Suppressor macrophage treated with lipopolysaccharide for 4 hours (primary cell): ENCODE data around the gene RTN4RL1.
"Not testable (repeated sequence)": the region's sequence is repeated elsewhere in the genome, so short reads cannot be mapped to it uniquely, and the experiment has no call there.

Experiments
- DNase-seq: peaks from one replicate; pipeline ENCODE4 v3.0.0-alpha.2; 2020

Gene RTN4RL1

DNA sequence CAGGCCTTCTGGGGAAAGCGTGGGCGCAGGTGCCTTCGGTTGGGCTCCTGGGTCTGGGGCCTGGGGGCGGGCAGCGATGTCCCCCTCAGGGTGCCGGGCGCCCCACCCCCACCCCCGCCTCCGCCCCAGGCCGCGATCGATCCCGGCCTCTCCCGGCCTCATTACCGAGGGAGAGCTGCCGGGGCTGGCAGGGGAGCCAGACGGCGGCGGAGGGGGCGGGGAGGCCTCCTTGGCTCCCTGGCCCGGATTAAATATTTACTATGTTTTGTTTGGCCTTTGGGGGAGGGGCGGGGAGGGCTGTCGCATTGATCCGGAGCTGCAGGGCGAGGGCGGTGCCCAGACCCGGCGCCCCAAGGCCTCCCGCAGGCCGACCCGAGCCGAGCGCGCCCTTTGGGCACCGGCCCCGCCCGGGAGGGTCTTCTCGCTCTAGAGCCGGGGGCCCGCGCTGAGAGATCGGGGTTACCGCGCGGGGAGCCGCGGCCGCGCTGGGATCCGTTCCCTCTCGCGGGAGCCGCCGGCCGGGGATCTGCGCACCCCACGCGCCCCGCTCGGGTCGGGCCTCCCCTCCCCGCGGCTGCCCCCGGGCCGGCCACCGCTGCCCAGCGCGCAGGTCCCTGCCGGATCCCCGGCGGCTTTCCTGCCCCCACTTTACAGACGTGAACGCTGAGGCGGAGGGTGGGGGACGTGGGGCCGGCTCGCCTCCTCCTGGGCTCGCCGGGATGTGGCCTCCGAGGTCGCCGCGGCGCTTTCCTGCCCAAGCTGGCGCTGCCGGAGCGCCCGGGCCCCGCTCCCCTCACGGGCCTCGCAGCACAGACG lies 27.0 kb downstream of the RTN4RL1 start:
- DNase-seq = no peak

DNA sequence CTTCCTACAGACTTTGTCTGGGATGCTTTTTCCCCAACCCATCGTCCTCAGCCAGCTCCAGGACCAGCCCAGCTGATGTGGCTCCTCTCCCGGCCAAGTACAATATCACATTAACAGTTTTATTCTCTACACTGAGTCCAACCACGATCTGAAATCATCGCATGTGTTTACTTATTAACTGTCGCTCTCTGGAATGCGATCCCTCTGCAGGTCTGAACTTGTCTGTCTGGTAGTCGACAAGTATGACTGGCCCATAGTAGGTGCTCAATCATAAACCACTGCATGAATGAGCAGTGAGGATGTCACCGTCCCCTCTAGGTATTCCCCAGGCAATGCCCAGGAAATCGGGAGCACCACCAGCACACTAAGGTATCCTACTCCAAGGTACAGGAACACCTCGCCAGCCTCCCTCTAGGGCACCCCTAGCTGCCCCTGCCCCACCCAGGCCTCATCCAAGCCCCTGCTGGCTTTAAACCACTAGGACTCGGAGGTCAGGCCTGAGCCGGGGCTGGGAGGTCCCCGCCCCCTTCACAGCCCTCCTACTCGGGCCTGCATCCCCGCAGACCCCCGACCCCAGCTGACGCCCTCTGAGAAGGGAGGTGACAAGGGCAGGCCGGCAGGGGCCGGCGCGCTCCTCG lies 27.7 kb downstream of the RTN4RL1 start:
- DNase-seq = no peak

DNA sequence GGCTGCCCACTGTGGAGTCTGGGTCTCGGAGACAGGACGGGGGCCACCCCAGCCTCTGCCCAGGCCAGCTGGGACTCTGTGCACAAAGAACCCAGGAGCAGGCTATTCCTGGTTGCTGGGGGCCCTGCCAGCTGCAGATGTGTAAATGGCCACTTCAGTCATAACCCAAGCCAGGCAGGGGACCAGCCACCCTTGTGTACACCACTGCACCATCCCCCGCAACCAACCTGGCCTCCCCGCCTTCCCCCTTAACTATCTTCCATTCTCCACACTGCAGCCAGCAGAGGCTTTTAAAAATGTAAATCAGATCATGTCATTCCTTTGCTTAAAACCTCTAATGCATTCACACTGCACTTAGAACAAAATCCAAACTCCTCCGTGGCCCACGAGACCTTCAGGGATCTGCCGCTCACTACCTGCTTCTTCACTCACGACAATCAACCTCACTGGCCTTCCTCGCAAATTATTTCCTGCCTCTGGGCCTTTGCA lies 28.3 kb downstream of the RTN4RL1 start:
- DNase-seq = no peak

DNA sequence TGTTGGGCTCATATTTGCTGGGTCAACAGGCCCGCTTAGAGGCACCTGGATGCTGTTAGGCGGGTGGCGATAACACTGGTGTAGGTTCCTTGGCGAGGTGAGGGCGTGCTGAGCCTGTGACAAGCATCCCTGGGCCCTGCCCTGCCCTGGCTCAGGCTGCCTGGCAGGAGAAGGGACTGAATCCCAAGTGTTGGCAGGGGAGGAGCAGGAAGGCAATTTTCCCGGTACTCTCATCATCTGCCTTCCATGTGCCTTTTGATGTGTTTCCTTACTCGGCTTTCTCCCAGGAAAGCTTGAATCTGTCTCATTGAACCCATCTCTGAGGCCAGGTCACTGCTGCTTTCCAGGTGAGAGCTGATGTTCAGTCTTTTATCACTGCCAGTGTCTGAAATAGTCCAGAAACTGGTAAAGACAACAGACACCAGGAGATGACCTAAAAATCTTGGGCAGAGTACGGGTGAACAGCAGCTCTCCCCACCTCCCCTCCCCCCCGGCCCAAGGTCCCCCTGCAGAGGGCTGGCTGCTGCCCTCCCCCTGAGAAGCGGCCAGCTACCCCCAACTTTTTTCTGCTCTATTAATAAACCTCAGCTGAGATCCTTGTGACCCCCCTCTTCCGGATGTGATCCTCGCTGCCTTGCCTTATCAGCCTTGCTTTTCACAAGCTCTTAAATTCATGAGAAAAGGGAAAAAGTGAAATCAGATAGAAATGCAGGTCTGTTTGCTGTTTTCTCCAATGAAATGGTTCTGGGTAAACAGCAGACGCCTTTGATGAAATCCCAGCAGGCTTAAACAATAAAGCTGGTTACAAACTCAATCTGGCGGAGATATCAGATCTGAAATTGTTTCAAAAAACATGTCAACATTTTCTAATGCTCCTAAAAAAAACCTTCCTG lies 29.0 kb downstream of the RTN4RL1 start:
- no peak for DNase-seq

DNA sequence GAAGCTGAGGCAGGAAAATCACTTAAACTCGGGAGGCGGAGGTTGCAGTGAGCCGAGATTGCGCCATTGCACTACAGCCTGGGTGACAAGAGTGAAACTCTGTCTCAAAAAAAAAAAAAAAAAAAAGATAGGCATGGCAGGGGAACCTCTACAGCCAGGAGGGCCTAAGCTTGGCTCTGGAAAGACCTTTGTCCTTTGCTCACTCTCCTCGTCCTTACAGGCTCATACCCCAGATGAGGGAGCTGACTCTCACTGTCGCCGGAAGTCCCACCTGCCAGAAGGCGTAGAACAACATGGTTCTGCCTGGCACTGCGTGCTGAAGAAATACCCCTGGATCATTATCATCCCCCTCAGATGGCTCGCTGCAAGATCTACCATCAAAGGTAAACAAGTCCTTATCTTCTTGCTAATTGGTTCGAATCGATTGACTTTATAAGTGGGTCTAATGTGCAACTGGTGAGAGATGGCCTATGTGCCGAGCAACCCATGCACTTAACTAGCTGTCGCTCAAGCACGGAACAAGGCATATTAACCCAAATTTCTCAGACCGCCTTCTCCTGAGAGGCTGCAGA lies 29.7 kb downstream of the RTN4RL1 start:
- DNase-seq = no peak

DNA sequence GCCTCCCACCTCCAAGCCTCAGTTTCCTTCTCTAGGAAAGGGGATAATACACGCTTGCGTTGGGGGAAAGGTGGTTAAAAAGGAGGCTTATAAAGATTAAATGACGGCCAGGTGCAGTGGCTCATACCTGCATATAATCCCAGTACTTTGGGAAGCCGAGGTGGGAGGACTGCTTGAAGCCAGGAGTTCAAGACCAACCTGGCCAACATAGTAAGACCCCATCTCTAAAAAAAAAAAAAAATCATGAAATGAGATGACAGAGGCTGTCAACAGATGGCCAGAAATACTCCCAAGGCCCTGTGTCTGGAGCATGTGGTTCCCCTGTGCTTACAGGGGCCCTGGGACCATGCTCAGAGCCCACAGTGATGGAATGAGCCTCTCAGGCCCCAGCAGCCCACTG lies 30.4 kb downstream of the RTN4RL1 start:
- DNase-seq = no peak

DNA sequence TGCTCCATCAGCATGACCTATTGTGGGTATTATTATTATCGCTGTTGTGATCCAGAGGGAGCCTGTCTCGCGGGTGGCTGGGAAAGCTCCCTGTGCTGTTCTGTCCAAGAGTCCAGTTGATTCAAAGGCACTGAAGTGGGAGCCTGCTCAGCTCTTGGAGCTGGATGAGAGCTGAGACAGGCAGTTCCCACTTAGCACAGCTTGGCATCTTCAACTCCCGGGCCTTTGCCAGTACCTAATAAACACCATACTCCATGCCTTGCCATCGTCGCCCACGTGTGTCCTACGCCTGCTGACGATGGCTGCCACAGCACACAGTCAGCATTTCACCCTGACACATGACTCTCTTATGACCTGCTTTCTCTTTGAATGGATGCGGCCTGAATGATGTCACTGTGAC lies 32.6 kb downstream of the RTN4RL1 start:
- DNase-seq = no peak

DNA sequence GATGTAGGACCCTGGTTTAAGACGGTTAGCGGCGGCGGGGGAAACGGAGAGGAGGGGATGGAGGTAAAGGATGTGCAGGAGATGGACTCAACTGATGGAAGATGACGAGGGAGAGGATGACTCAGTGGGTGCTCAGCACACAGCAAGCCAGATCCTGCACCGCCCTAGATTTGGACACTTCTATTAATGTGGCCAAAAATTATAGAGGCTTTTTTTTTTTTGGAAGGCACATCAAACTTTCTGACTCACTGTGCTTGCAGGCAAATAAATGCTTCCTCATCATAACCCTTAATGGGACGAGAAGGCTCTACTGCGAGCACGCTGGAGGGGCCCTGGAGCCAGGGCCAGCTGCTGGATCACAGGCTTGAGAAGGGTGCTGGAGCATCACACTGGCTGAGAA lies 36.0 kb downstream of the RTN4RL1 start:
- DNase-seq = no peak

DNA sequence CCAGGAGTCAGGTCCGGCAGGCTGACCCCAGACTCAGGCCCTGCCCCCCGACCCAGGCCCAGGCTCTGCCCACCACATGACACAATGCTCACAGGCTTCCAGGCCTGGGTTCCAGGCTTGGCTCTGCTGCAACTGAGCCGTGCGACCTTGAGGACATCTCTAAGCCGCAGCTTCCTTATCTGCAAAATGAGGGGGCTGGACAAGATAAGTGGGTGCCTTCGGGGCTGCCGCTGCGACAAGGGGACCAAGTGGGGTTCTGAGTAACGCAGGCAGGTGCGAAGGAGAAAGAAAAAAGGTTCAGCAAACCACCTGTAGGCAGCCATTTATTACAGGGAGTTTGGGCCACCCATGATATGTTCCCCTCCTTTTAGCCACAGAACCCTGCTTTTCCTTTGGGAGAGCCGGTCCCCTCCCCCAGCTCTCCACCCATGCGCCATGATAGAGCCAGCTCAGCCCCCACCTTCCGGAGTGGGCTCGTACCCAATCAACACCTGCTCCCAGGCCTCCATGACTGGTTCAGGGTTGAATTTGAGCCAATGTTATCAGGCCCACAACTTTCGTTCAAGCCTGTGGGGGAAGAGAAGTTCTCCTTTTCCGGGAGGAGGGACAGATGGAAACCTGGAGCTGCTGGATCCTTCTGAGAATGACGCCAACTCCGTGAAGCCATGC lies 38.2 kb downstream of the RTN4RL1 start:
- DNase-seq = no peak

DNA sequence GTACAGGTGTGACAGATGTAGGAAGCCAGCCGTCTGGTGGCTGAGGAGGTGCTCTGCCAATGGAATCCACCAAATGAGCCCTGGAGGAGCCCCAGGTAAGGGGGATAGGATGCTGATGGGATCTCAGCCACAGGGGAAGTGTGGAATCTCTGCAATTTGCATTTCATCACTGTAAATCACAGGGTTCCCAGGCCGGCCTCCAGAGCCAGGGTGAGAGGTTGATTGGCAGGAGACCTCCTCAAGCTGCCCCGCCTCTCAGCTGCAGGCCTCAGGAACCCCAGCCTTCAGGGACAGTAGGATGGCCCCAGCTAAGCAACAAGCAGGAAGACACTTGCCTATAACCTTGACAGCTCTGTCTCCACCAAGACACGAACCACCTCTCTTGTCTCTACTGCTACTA lies 39.4 kb downstream of the RTN4RL1 start:
- DNase-seq = no peak

DNA sequence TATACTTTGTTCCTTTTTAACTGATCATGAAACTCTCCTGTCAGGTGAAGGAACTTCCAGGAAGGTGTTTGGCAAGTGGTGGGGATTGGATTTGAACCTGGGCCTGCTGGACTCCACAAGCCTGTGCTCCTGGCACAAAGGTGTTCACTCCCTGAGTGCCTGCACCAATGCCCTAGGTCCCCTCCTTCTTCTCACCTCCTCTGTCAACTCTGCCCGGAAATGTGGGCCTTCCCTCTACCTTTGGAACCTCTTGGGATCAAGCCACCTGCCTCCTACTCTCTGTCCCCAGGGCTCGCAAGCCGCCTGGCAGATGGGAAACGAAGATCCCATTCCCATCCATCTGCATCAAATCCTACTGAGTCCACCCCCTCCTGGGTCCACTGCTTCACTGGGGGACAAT lies 40.0 kb downstream of the RTN4RL1 start:
- no peak for DNase-seq

DNA sequence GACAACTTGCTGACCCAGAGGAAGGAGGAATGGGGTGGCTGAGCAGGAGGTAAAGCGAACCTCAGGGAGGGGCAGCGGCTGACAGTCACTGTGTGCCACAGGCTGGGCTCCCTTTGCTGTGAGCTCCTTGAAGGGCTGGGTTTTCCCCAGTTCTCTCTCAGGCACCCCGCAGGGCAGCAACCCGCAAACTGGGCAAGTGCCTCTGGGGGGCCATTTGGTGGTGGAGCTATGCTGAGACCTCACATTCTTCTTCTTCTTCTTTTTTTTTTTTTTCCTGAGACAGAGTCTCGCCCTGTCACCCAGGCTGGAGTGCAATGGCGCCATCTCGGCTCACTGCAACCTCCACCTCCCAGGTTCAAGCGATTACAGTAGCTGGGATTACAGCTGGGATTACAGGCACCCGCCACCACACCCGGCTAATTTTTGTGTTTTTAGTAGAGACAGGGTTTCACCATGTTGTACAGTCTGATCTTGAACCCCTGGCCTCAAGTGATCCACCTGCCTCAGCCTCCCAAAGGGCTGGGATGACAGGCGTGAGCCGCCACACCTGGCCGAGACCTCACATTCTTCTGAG lies 42.3 kb downstream of the RTN4RL1 start:
- DNase-seq = not testable (repeated sequence)

DNA sequence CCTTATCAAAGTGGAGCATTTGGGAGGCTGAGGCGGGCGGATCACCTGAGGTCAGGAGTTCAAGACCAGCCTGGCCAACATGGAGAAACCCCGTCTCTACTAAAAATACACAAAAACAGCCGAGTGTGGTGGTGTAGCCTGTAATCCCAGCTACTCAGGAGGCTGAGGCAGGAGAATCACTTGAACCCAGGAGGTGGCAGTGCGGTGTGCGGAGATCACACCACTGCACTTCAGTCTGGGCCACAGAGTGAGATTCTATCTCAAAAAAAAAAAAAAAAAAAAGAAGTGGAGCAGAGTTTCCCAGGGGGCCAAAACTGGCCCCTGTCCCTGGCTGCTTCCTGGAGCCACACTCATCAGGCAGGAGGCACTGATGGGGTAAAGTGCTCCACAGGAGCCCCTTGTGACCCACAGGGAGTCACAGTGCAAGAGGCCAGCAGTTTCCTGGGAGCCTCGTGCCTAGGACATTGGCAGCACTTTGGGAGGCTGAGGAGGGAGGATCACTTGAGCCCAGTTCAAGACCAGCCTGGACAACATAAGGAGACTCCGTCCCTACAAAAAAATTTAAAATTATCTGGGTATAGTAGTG lies 44.4 kb downstream of the RTN4RL1 start:
- DNase-seq = no peak

DNA sequence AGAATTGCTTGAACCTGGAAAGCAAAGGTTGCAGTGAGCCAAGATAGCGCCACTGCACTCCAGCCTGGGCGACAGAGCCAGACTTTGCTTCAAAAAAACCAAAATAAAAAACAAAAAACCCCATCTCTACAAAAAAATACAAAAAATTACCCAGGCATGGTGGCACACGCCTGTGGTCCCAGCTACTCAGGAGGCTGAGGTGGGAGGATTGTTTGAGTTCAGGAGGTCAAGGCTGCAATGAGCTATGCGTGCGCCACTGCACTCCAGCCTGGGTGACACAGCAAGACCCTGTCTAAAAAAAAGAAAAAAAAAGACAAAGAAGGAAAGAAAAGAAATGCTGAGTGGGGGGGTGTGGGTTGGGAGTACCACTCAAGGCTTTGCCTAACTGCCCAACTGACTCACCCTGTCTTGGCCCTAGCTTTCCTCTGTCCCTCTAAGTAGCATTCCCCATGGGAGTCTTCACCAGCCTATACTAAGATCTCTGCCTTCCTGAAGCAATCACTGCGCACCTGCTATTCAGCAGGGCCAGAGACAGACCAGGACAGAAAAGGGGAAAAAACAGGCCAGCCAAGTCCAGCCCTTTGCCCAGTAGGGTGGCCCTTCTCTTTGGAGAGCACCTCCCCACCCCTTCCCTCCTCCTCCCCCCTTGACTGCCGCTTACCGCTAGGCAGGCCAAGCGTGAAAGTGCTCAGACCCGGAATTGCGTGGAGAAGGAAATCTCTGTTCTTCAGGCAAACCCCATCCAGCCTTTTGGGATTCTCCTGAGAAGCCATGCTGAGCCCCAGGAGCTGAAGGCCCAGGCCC lies 45.8 kb downstream of the RTN4RL1 start:
- DNase-seq = no peak

DNA sequence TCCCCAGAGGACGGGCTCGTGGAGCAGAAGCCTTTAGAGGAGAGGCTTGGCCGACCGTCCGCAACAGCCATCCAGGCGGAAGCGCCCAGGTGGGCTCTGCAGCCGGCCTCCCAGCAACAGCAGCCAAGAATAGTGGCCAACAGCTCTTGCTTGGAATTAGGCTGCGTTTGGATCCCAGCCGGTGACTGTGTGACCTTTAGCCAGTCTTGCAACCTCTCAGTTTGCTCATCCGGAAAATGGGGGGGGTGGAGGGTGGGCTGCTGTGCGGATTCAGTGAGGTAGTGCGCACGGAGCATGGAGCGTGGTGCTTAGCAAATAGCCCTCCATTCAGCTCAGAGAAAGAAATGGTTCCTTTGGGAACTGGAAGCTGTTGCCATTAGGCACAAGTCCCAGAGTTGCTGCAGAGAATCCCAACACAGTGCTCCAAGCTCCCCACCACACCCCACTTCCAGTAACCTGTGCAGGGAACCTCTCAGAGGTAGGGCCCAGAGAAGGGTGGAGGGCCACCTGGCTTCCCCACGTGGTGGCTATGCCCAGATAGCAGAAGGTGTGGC lies 46.7 kb downstream of the RTN4RL1 start:
- DNase-seq = no peak

DNA sequence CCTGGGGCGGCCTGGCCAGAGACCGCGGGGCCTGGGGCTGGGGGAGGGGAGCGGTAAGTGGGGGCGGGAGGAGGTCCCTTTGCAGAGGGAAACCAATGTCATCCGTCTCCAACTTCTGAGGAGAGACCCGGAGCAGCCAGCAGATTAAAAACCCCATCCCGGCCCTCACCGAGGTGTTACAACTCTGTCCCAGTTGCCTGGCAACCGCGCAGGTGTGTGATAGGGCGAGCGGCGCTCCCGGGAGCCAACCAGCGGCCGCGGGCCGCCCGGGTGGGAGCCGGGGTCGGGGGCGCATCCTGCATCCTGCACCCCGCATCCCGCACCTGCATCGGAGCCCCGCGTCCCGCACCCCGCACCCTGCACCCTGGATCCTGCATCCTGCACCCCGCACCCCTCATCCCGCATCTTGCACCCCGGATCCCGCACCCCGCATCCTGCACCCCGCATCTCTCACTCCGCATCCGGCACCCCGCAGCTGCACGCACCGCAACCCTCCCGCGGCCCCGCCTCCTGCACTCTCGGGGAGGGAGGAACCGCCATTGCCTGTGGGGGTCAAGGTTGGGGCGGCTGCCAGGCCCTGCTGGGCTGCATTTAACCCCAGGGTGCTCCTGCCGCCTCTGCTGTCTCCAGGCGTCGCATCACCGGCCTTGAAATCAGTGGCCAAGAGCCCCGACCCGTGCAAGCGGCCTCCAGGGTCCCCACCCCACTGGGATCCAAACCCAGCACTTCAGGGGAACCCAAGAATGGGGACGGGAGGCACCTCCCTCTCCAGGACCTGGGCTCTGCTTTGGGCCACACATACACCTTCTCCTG lies 47.3 kb downstream of the RTN4RL1 start:
- no peak for DNase-seq

DNA sequence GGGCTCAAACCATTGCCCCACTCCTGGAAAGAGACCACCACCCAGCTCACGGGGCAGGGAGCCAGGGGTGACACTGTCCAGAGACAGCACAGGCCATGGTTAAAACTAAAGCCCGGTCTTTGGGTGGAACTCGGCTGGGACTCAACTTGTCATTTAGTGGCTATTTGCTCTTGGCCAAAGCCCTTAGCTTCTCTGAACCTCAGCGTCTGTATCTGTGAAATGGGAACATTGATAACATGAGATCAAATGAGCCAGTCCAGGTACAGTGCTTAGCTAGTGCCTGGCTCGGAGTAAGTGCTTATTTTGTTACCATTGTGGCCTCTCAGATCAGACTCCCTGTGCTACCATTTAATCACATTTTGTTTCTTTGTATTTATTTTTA lies 48.5 kb downstream of the RTN4RL1 start:
- no peak for DNase-seq

DNA sequence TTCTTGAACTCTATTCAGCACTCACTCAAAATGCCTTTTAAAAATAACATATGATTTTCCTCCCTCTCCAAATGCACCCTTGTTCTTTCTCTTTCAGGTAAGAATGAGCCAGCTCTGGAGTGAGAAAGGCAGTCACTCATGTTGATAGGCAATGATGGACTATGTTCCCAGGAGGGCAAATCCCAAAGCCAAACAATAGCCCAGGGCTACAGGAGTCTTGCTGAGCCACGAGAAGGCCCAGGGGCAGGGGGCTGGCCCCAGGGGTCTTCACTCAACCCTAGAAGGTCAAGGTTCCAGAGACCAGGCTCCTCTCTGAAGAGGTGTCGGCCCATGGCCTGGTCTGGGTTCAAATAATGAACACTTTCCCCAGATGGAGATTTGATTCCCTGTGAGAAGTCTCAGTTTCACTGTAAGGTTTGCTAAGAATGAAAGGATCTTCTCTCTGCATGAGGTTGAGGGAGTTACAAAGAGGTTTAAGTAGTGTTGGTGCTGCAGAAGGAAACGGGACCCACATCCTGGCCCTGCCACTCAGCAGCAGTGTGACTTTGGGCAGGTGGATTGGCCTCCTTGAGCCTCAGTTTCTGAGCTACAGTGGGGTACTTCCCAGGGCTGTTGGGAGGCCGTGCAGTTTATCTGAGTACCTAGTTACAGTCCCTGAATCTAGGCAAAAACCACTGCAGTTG lies 49.0 kb downstream of the RTN4RL1 start:
- DNase-seq = no peak

DNA sequence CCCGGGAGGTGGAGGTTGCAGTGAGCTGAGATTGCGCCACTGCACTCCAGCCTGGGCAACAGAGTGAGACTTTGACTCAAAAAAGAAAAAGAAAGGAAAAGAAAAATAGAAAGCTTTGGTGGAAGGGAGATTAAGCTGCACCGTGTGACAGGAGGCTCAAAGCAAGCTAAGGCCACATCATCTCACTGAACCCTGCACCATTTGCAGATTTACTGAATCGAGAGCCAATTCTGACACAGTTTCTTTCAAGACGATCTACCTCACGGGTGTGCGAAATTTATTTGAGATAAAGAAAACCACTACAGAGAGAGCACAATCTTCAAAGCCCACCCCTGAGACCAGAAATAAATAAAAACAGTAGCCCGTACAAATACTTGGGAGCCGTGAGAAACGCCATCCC lies 49.6 kb downstream of the RTN4RL1 start:
- DNase-seq = no peak
